Retina (tissue), 1 donor: ENCODE data around the gene ZFP1.
"Not testable (repeated sequence)": the region's sequence is repeated elsewhere in the genome, so short reads cannot be mapped to it uniquely, and the experiment has no call there.

Experiments
- DNase-seq: peaks from one replicate; pipeline ENCODE4 v3.0.0-alpha.2; 2016

Gene ZFP1

GRCh38 chr16:75205961-75206748, 57.8 kb downstream of the ZFP1 start:
- DNase-seq, result not testable (repeated sequence)

- no peak for DNase-seq
Observed at GRCh38 chr16:75206749-75207451, 58.6 kb downstream of the ZFP1 start, which contains the start of gene CTRB2. Gene CTRB2, minus strand, starts transcription at chr16:75207161. Its CDS starts 20 bp downstream, at chr16:75207141.

GRCh38 chr16:75207831-75208230, 59.5 kb downstream of the ZFP1 start:
- no peak for DNase-seq

- no peak for DNase-seq
Observed at GRCh38 chr16:75208242-75208825, 60.0 kb downstream of the ZFP1 start.

- DNase-seq, result no peak
Observed at GRCh38 chr16:75208861-75209505, 60.7 kb downstream of the ZFP1 start.

GRCh38 chr16:75209514-75209913, 61.2 kb downstream of the ZFP1 start:
- not testable (repeated sequence) for DNase-seq

- DNase-seq, result no peak
Observed at GRCh38 chr16:75209944-75210343, 61.6 kb downstream of the ZFP1 start.

- not testable (repeated sequence) for DNase-seq
Observed at GRCh38 chr16:75211286-75211685, 63.0 kb downstream of the ZFP1 start.

- no peak for DNase-seq
Observed at GRCh38 chr16:75216127-75216526, 67.8 kb downstream of the ZFP1 start.

- no peak for DNase-seq
Observed at GRCh38 chr16:75216576-75216975, 68.3 kb downstream of the ZFP1 start.

GRCh38 chr16:75217389-75217851, 69.1 kb downstream of the ZFP1 start:
- no peak for DNase-seq

GRCh38 chr16:75218256-75219076, 70.1 kb downstream of the ZFP1 start, which contains the start of gene CTRB1:
Gene CTRB1, plus strand, starts transcription at chr16:75218988. Its CDS starts 20 bp downstream, at chr16:75219008.
- DNase-seq, result no peak

GRCh38 chr16:75219088-75219487, 70.8 kb downstream of the ZFP1 start:
- DNase-seq, result no peak

- no peak for DNase-seq
Observed at GRCh38 chr16:75219838-75220237, 71.5 kb downstream of the ZFP1 start.
